MM.1S (cell line): ENCODE measurements around the gene GPR137B.

Source experiments
- DNase-seq: peaks from one replicate; pipeline ENCODE4 v3.0.0-alpha.2; 2015
- H2AFZ ChIP-seq: fragments of 300-600 bp; sonication (generic); 2 replicates; pipeline ENCODE4 v1.6.0; 2016; ENCODE audit warnings: antibody characterized with exemption, low read length
- H3F3A ChIP-seq: fragments of 300-600 bp; sonication (generic); 2 replicates; pipeline ENCODE4 v1.6.1; 2016; ENCODE audit warnings: mild to moderate bottlenecking, antibody characterized with exemption, low read length, moderate library complexity, mixed read lengths; ENCODE audit not compliant: insufficient read depth
- H3K27ac ChIP-seq: fragments of 300-600 bp; sonication (generic); 2 replicates; pipeline ENCODE4 v1.5.1; 2016; ENCODE audit warnings: mild to moderate bottlenecking, low read length
- H3K27me3 ChIP-seq: fragments of 300-600 bp; sonication (generic); replicated peaks from 2 replicates; pipeline ENCODE4 v1.6.0; 2016; ENCODE audit warnings: low read length; ENCODE audit not compliant: insufficient read depth
- H3K36me3 ChIP-seq: fragments of 300-600 bp; sonication (generic); replicated peaks from 2 replicates; pipeline ENCODE4 v1.6.1; 2016; ENCODE audit warnings: mild to moderate bottlenecking, low read length, mixed read lengths; ENCODE audit not compliant: insufficient read depth
- H3K4me1 ChIP-seq: fragments of 300-600 bp; sonication (generic); 2 replicates; pipeline ENCODE4 v1.6.1; 2016; ENCODE audit warnings: low read length, mixed read lengths
- H3K4me2 ChIP-seq: fragments of 300-600 bp; sonication (generic); 2 replicates; pipeline ENCODE4 v1.6.0; 2016; ENCODE audit warnings: low read depth, low read length
- H3K4me3 ChIP-seq: fragments of 300-600 bp; sonication (generic); 2 replicates; pipeline ENCODE4 v1.5.1; 2016; ENCODE audit warnings: low read length, mixed read lengths
- H3K79me2 ChIP-seq: fragments of 300-600 bp; sonication (generic); 2 replicates; pipeline ENCODE4 v1.6.1; 2016; ENCODE audit warnings: mixed run types, low read length, mixed read lengths
- H3K9ac ChIP-seq: fragments of 300-600 bp; sonication (generic); 2 replicates; pipeline ENCODE4 v1.6.1; 2016; ENCODE audit warnings: low read length, mixed read lengths
- H3K9me2 ChIP-seq: fragments of 300-600 bp; sonication (generic); replicated peaks from 2 replicates; pipeline ENCODE4 v1.6.1; 2016; ENCODE audit warnings: mild to moderate bottlenecking, low read length, mixed read lengths; ENCODE audit not compliant: insufficient read depth
- H3K9me3 ChIP-seq: fragments of 300-600 bp; sonication (generic); replicated peaks from 2 replicates; pipeline ENCODE4 v1.6.1; 2016; ENCODE audit warnings: mild to moderate bottlenecking, low read length, mixed read lengths; ENCODE audit not compliant: insufficient read depth
- H4K20me1 ChIP-seq: fragments of 300-600 bp; sonication (generic); 2 replicates; pipeline ENCODE4 v1.6.1; 2016; ENCODE audit warnings: mild to moderate bottlenecking, low read length, moderate library complexity, mixed read lengths; ENCODE audit not compliant: insufficient read depth
- EZH2 ChIP-seq: fragments of 300-600 bp; sonication (generic); optimal IDR thresholded peaks from 2 replicates; pipeline ENCODE3; 2017; ENCODE audit warnings: low read depth, mild to moderate bottlenecking, antibody characterized with exemption, low read length, mixed read lengths
- EZH2phosphoT487 ChIP-seq: fragments of 300-600 bp; sonication (generic); IDR thresholded peaks from 2 replicates; pipeline ENCODE4 v1.6.1; 2018; ENCODE audit warnings: antibody characterized with exemption, low read length
- TF ChIP-seq, protein P1 (sequence below): fragments of 300-600 bp; sonication (generic); IDR thresholded peaks from 2 replicates; pipeline ENCODE4 v1.5.1; 2016; ENCODE audit warnings: antibody characterized with exemption, low read length, mixed read lengths

The GPR137B gene

GRCh38 chr1:236123563-236123962 is 18.8 kb upstream of the GPR137B start:
- H3F3A ChIP-seq = no peaks in the 10 kb centered on the region
- H3K9ac ChIP-seq = no peak overlapping the region
- no peaks in the 10 kb centered on the region for H4K20me1 ChIP-seq
- no peak overlapping the region for H3K4me2 ChIP-seq
- TF ChIP-seq EZH2phosphoT487 (no peak), EZH2 (no peak)
- TF ChIP-seq, protein P1, sequence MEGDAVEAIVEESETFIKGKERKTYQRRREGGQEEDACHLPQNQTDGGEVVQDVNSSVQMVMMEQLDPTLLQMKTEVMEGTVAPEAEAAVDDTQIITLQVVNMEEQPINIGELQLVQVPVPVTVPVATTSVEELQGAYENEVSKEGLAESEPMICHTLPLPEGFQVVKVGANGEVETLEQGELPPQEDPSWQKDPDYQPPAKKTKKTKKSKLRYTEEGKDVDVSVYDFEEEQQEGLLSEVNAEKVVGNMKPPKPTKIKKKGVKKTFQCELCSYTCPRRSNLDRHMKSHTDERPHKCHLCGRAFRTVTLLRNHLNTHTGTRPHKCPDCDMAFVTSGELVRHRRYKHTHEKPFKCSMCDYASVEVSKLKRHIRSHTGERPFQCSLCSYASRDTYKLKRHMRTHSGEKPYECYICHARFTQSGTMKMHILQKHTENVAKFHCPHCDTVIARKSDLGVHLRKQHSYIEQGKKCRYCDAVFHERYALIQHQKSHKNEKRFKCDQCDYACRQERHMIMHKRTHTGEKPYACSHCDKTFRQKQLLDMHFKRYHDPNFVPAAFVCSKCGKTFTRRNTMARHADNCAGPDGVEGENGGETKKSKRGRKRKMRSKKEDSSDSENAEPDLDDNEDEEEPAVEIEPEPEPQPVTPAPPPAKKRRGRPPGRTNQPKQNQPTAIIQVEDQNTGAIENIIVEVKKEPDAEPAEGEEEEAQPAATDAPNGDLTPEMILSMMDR = no peak
- no peak overlapping the region for H2AFZ ChIP-seq
- no peaks in the 10 kb centered on the region for H3K79me2 ChIP-seq
- no peaks in the 10 kb centered on the region for H3K4me1 ChIP-seq
- H3K27me3 ChIP-seq = peaks cover 57% of the 10 kb centered on the region
- no peak overlapping the region for H3K4me3 ChIP-seq
- H3K27ac ChIP-seq = no peak overlapping the region
- DNase-seq = no peak
- no peaks in the 10 kb centered on the region for H3K9me3 ChIP-seq
- H3K36me3 ChIP-seq = no peaks in the 10 kb centered on the region
- H3K9me2 ChIP-seq = no peaks in the 10 kb centered on the region

GRCh38 chr1:236124965-236125364 is 17.4 kb upstream of the GPR137B start:
- Histone ChIP-seq H3F3A (no peaks in the 10 kb centered on the region), H3K36me3 (no peaks in the 10 kb centered on the region), H3K27me3 (peaks cover 43% of the 10 kb centered on the region), H3K9ac (no peak overlapping the region), H3K4me3 (no peak overlapping the region), H2AFZ (no peak overlapping the region), H3K27ac (no peak overlapping the region), H3K9me2 (no peaks in the 10 kb centered on the region), H4K20me1 (no peaks in the 10 kb centered on the region), H3K4me1 (no peaks in the 10 kb centered on the region), H3K4me2 (no peak overlapping the region), H3K9me3 (no peaks in the 10 kb centered on the region), H3K79me2 (no peaks in the 10 kb centered on the region)
- DNase-seq = no peak
- TF ChIP-seq, protein P1 = no peak
- TF ChIP-seq EZH2 (no peak), EZH2phosphoT487 (no peak)

DNA sequence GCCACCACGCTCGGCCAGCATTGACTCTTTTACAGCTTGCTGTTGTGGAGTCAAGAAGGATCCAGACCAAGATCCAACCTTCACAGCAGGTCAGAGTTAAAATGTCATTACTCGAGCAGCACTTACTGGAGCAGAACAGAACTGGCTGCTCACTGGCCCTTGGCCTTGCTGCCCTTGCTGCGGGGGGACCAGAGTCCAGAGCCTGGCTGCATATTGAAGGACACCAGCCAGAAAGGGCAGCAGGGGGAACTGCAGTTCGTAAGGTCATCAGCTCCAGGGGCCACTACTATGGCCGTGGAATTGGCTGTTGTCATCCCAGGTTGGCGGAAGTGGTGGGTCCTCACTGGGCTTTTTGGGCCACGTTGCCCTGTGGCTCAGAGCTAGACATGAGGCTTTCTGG is 15.3 kb upstream of the GPR137B start:
- Histone ChIP-seq H3K4me1 (no peaks in the 10 kb centered on the region), H3F3A (no peaks in the 10 kb centered on the region), H3K4me3 (no peak overlapping the region), H3K27ac (no peak overlapping the region), H4K20me1 (no peaks in the 10 kb centered on the region), H3K9me2 (no peaks in the 10 kb centered on the region), H3K9ac (no peak overlapping the region), H3K36me3 (no peaks in the 10 kb centered on the region), H3K9me3 (no peaks in the 10 kb centered on the region), H3K4me2 (no peak overlapping the region), H2AFZ (no peak overlapping the region), H3K79me2 (no peaks in the 10 kb centered on the region), H3K27me3 (peaks cover 22% of the 10 kb centered on the region)
- TF ChIP-seq EZH2phosphoT487 (no peak), EZH2 (no peak)
- TF ChIP-seq, protein P1 = no peak
- DNase-seq = no peak
